A673 (cell line): ENCODE measurements around the gene UBE2U.

ENCODE experiments used
- CTCF ChIP-seq: fragments of 300-800, 200-600 bp; sonication (generic); conservative IDR thresholded peaks from 2 replicates; pipeline ENCODE4 v1.5.1; 2017; ENCODE audit warnings: low read depth, mild to moderate bottlenecking, antibody characterized with exemption, low read length, moderate library complexity, mixed read lengths
- EZH2 ChIP-seq: fragments of 200-600 bp; sonication (generic); IDR thresholded peaks from 2 replicates; pipeline ENCODE4 v1.6.1; 2017; ENCODE audit warnings: borderline replicate concordance, low read depth, mild to moderate bottlenecking, mixed read lengths, antibody characterized with exemption, low read length; ENCODE audit not compliant: poor library complexity, severe bottlenecking

- TF ChIP-seq CTCF (no peak), EZH2 (no peak)
Measured at GRCh38 chr1:64304823-64305222, 101.4 kb downstream of the UBE2U start.
